H1 (cell line): Measurements from ENCODE around the gene CTIF. TPM values are rescaled to one million over a fixed set of nuclear protein-coding genes. Genes with fewer than 3 reads are reported as not detected.

Source experiments
- CTCF ChIA-PET: fragments of 300-600 bp; sonication (Branson Sonifier 250); formaldehyde crosslinking; loops from one replicate; lab custom pipeline; 2021; ENCODE audit not compliant: partially characterized antibody; lab: Charles Lee
- POLR2A ChIA-PET: fragments of 300-600 bp; sonication (Branson Sonifier 250); formaldehyde crosslinking; loops from one replicate; lab custom pipeline; 2021; ENCODE audit warnings: inconsistent platforms; ENCODE audit not compliant: partially characterized antibody; lab: Charles Lee
- DNase-seq, 2 experiments: peaks; one replicate each; pipeline versions ENCODE4 v3.0.0 to v3.0.0-alpha.2; 2010 to 2022; ENCODE audit warnings: low spot score in 2 of 2, low read depth in 1 of 2, mixed read lengths in 1 of 2
- FAIRE-seq: peaks from 2 replicates; lab custom pipeline; 2011; peaks lifted over from hg19 to GRCh38; lab: Jason Lieb, UNC
- H2AFZ ChIP-seq: 2 replicates; pipeline ENCODE4 v1.8.1; 2012; ENCODE audit warnings: low read length, inconsistent platforms
- H2AK5ac ChIP-seq: 2 replicates; pipeline ENCODE4 v1.6.1; 2013; ENCODE audit warnings: low read depth, low read length
- H2BK120ac ChIP-seq: replicated peaks from 2 replicates; pipeline ENCODE3; 2013; ENCODE audit warnings: low read depth, low read length, inconsistent platforms
- H2BK12ac ChIP-seq: 2 replicates; pipeline ENCODE4 v1.6.1; 2013; ENCODE audit warnings: low read depth, low read length
- H2BK15ac ChIP-seq: 2 replicates; pipeline ENCODE4 v1.6.1; 2013; ENCODE audit warnings: low read length
- H2BK20ac ChIP-seq: 2 replicates; pipeline ENCODE4 v1.6.1; 2013; ENCODE audit warnings: low read length
- H2BK5ac ChIP-seq: 2 replicates; pipeline ENCODE4 v1.6.1; 2013; ENCODE audit warnings: low read depth, low read length
- H3K14ac ChIP-seq: 2 replicates; pipeline ENCODE4 v1.6.1; 2013; ENCODE audit warnings: inconsistent platforms; ENCODE audit not compliant: insufficient read length
- H3K18ac ChIP-seq: 2 replicates; pipeline ENCODE4 v1.6.1; 2013; ENCODE audit warnings: low read length; ENCODE audit errors: extremely low read depth
- H3K23ac ChIP-seq: 2 replicates; pipeline ENCODE4 v1.6.1; 2013; ENCODE audit warnings: inconsistent platforms; ENCODE audit not compliant: insufficient read length
- H3K23me2 ChIP-seq: 2 replicates; pipeline ENCODE4 v1.6.1; 2013; ENCODE audit warnings: low read depth, low read length
- H3K27ac ChIP-seq: 2 replicates; pipeline ENCODE4 v1.6.1; 2011; ENCODE audit warnings: low read depth, low read length, inconsistent platforms
- H3K27me3 ChIP-seq, 4 experiments: replicated peaks in 1 of 4; 1 replicate in 1 of 4; 2 replicates in 3 of 4; pipeline versions ENCODE4 v1.6.1 to v1.8.1; 2011 to 2013; ENCODE audit warnings: low read length in 3 of 4, mild to moderate bottlenecking in 3 of 4, inconsistent platforms in 2 of 4, mixed read lengths in 2 of 4, moderate library complexity in 1 of 4; ENCODE audit not compliant: control insufficient read depth in 3 of 4, insufficient read depth in 3 of 4; ENCODE audit errors: extremely low read depth in 1 of 4
- H3K36me3 ChIP-seq, 4 experiments: 2 replicates each; pipeline versions ENCODE4 v1.6.1 to v1.8.1; 2011 to 2013; ENCODE audit warnings: mild to moderate bottlenecking in 4 of 4, low read length in 3 of 4, moderate library complexity in 2 of 4, control low read depth in 1 of 4, inconsistent platforms in 1 of 4; ENCODE audit not compliant: insufficient read depth in 4 of 4, control insufficient read depth in 2 of 4
- H3K4ac ChIP-seq: replicated peaks from 2 replicates; pipeline ENCODE3; 2013; ENCODE audit warnings: low read length, low read depth, mixed read lengths, inconsistent platforms; ENCODE audit not compliant: insufficient read length
- H3K4me1 ChIP-seq, 4 experiments: replicated peaks in 1 of 4; 1 replicate in 1 of 4; 2 replicates in 3 of 4; pipeline versions ENCODE4 v1.6.1 to v1.8.1; 2011 to 2013; ENCODE audit warnings: low read length in 3 of 4, inconsistent platforms in 2 of 4, mixed read lengths in 1 of 4; ENCODE audit not compliant: insufficient read depth in 4 of 4, control insufficient read depth in 3 of 4
- H3K4me2 ChIP-seq, 2 experiments: 2 replicates each; pipeline versions ENCODE4 v1.6.1 to v1.8.1; 2011 to 2013; ENCODE audit warnings: low read depth in 2 of 2, low read length in 2 of 2, control low read depth in 1 of 2, inconsistent platforms in 1 of 2, mild to moderate bottlenecking in 1 of 2; ENCODE audit not compliant: insufficient read depth in 1 of 2
- H3K4me3 ChIP-seq, 4 experiments: fragments of 200-600, 300-600 bp in 1 of 4; sonication (generic), shearing (Covaris generic), sonication (Bioruptor Twin) in 1 of 4; 2 replicates each; pipeline versions ENCODE4 v1.5.1 to v1.8.1; 2011 to 2016; ENCODE audit warnings: low read length in 4 of 4, low read depth in 3 of 4, control low read depth in 2 of 4, inconsistent platforms in 2 of 4, mild to moderate bottlenecking in 2 of 4, mixed read lengths in 1 of 4, moderate library complexity in 1 of 4; ENCODE audit not compliant: insufficient read depth in 2 of 4; ENCODE audit errors: extremely low read depth in 1 of 4
- H3K56ac ChIP-seq: replicated peaks from 2 replicates; pipeline ENCODE3; 2013; ENCODE audit warnings: low read depth, mild to moderate bottlenecking, mixed read lengths, low read length, inconsistent platforms; ENCODE audit not compliant: insufficient read length
- H3K79me1 ChIP-seq: 2 replicates; pipeline ENCODE4 v1.6.1; 2013; ENCODE audit warnings: low read depth, low read length, control low read depth
- H3K79me2 ChIP-seq, 2 experiments: 2 replicates each; pipeline versions ENCODE4 v1.6.1 to v1.8.1; 2012 to 2013; ENCODE audit warnings: low read length in 2 of 2, mild to moderate bottlenecking in 2 of 2, inconsistent platforms in 1 of 2; ENCODE audit not compliant: insufficient read depth in 2 of 2, control insufficient read depth in 1 of 2
- H3K9ac ChIP-seq, 4 experiments: replicated peaks in 1 of 4; 1 replicate in 1 of 4; 2 replicates in 3 of 4; pipeline versions ENCODE4 v1.6.1 to v1.8.1; 2011 to 2013; ENCODE audit warnings: low read depth in 3 of 4, low read length in 3 of 4, control low read depth in 2 of 4, mild to moderate bottlenecking in 2 of 4, moderate library complexity in 2 of 4, inconsistent platforms in 1 of 4; ENCODE audit errors: extremely low read depth in 1 of 4
- H3K9me3 ChIP-seq, 2 experiments: 2 replicates each; pipeline versions ENCODE4 v1.6.1 to v1.8.1; 2012 to 2013; ENCODE audit warnings: mild to moderate bottlenecking in 2 of 2, moderate library complexity in 2 of 2, control low read depth in 1 of 2, inconsistent platforms in 1 of 2, low read depth in 1 of 2, low read length in 1 of 2, mixed read lengths in 1 of 2; ENCODE audit not compliant: insufficient read depth in 2 of 2
- H4K20me1 ChIP-seq, 2 experiments: replicated peaks in 1 of 2; 2 replicates each; pipeline versions ENCODE3 to v1.8.1; 2011 to 2013; ENCODE audit warnings: inconsistent platforms in 2 of 2, low read length in 2 of 2, mild to moderate bottlenecking in 1 of 2; ENCODE audit not compliant: insufficient read depth in 2 of 2, control insufficient read depth in 1 of 2
- H4K5ac ChIP-seq: 2 replicates; pipeline ENCODE4 v1.6.1; 2013; ENCODE audit warnings: low read length, low read depth, mixed read lengths, inconsistent platforms; ENCODE audit not compliant: insufficient read length
- H4K8ac ChIP-seq: 2 replicates; pipeline ENCODE4 v1.8.0; 2013; ENCODE audit warnings: mild to moderate bottlenecking, moderate library complexity, low read length, inconsistent platforms; ENCODE audit not compliant: insufficient read depth; ENCODE audit errors: extremely low read depth
- H4K91ac ChIP-seq: replicated peaks from 2 replicates; pipeline ENCODE3; 2013; ENCODE audit warnings: low read length, mixed read lengths, inconsistent platforms; ENCODE audit not compliant: insufficient read length
- CHD1 ChIP-seq: IDR thresholded peaks from 2 replicates; pipeline ENCODE4 v1.6.1; 2012; ENCODE audit warnings: low read depth, low read length, improper control_type of control experiment
- E2F6 ChIP-seq: IDR thresholded peaks from 2 replicates; pipeline ENCODE4 v1.6.1; 2012; ENCODE audit warnings: inconsistent platforms
- HDAC2 ChIP-seq, 2 experiments: fragments of 300-600 bp in 1 of 2; sonication (generic) in 1 of 2; IDR thresholded peaks; 2 replicates each; pipeline ENCODE4 v1.6.1; 2011 to 2012; ENCODE audit warnings: low read depth in 2 of 2, low read length in 2 of 2, mild to moderate bottlenecking in 2 of 2, moderate library complexity in 2 of 2, borderline replicate concordance in 1 of 2, inconsistent platforms in 1 of 2
- JUND ChIP-seq: IDR thresholded peaks from 2 replicates; pipeline ENCODE4 v1.6.1; 2011; ENCODE audit warnings: mild to moderate bottlenecking, improper control_type of control experiment, low read length
- MAFK ChIP-seq: IDR thresholded peaks from 2 replicates; pipeline ENCODE4 v1.6.1; 2012; ENCODE audit warnings: low read depth, mild to moderate bottlenecking, improper control_type of control experiment, low read length
- SRF ChIP-seq: IDR thresholded peaks from 2 replicates; pipeline ENCODE4 v1.6.1; 2011; ENCODE audit warnings: mild to moderate bottlenecking, low read depth, low read length, moderate library complexity
- WGBS, 2 experiments: shearing (Covaris generic) in 1 of 2; methylation state at CpG; one replicate each; pipeline versions ENCODE4 v1.1.6 to v1.1.7; 2013 to 2015; ENCODE audit warnings: low lambda C conversion rate in 2 of 2, mixed read lengths in 2 of 2, inconsistent platforms in 1 of 2, low coverage in 1 of 2, missing lambda C conversion rate in 1 of 2; ENCODE audit not compliant: insufficient replicate concordance in 2 of 2, insufficient coverage in 1 of 2, insufficient read length in 1 of 2; ENCODE audit errors: extremely low coverage in 1 of 2, missing lambda C conversion rate in 1 of 2; 5-methylcytosine and 5-hydroxymethylcytosine counted together
- polyA plus RNA-seq, 7 experiments: library from polyadenylated mRNA; depleted of rRNA in 3 of 7; stranded (reverse) in 5 of 7; unstranded in 2 of 7; fragments of >200 nt in 5 of 7; fragments of 200-250 nt in 2 of 7; gene quantifications; 1 replicate in 5 of 7; 2 replicates in 1 of 7; 4 replicates in 1 of 7; pipeline versions ENCODE4 v1.2.1 to v1.2.3, GENCODE V29; 2011 to 2013; ENCODE audit warnings: missing spikeins in 2 of 7, mixed read lengths in 2 of 7
- total RNA-seq: library from RNA; stranded (reverse); fragmentation: NEBNext Ultra II Directional; extraction: Animal tissue kit (Norgen Biotek cat#: 25700); gene quantifications from 2 replicates; pipeline ENCODE4 v1.2.1, GENCODE V29; 2021

The CTIF gene
- total and polyA plus RNA-seq, 2 of the 8 experiments (the other 6 are each of a cell fraction or from before 2014, with no cell fraction given) = 9.0 to 17.8 TPM

GRCh38 chr18:48891721-48892120 is 352.9 kb downstream of the CTIF start:
- Histone ChIP-seq H4K8ac (no peak overlapping the region), H3K79me2 (no peaks in the 10 kb centered on the region), H4K5ac (no peak overlapping the region), H2BK120ac (no peak overlapping the region), H2BK12ac (no peak overlapping the region), H3K27ac (no peak overlapping the region), H3K4me1 (peaks cover 0 to 26% (median 15%) of the 10 kb centered on the region in 4 experiments; a peak in 6 of 7 replicates), H4K91ac (no peak overlapping the region), H2AK5ac (no peak overlapping the region), H3K36me3 (no peaks in the 10 kb centered on the region), H3K18ac (no peak overlapping the region), H3K14ac (no peak overlapping the region), H4K20me1 (no peaks in the 10 kb centered on the region), H3K56ac (no peak overlapping the region), H3K23me2 (0 out of 2 replicates have a peak, but pooled peaks cover 2% of the 10 kb centered on the region), H3K23ac (no peak overlapping the region), H3K27me3 (no peaks in the 10 kb centered on the region), H3K9ac (no peak overlapping the region), H3K4me3 (no peak overlapping the region), H2BK20ac (peak overlapping the region; percentile 86; the same call in 1 of the 2 replicates), H3K4me2 (no peak overlapping the region), H2AFZ (no peak overlapping the region), H3K4ac (no peak overlapping the region), H3K9me3 (no peaks in the 10 kb centered on the region), H3K79me1 (no peaks in the 10 kb centered on the region), H2BK5ac (no peak overlapping the region), H2BK15ac (no peak overlapping the region)
- 90% methylated on average over 4 of the region's 4 CpGs; no CpG with 5 or more reads in 1 of the 2 experiments for whole genome bisulfite sequencing, 2 experiments
- no peak for FAIRE-seq
- ChIA-PET CTCF (interaction anchor here (1.0 to 1.9 kb wide), 7 partner anchors 13 to 181 kb away, joined by 3 to 6 read pairs (median 4); no protein-coding TSS in a partner anchor), POLR2A (interaction anchor here (1.1 kb wide), 1 partner anchor 41 kb away, joined by 3 read pairs; no protein-coding TSS in a partner anchor)
- no peak for DNase-seq
- TF ChIP-seq E2F6 (no peak), HDAC2 (IDR thresholded peaks at IDR 0.05; ENCODE audit: borderline replicate concordance in 1 of 2, low read depth in 2 of 2, low read length in 2 of 2) (no peak), MAFK (no peak), SRF (no peak), CHD1 (no peak), JUND (no peak)
